AG04449 (cell line): ENCODE results near the gene MYLK3.

Experiments
- CTCF ChIA-PET: fragments of 350-600 bp; formaldehyde crosslinking; extraction: SDS; loops from one replicate; lab custom pipeline; 2021; ENCODE audit warnings: antibody characterized with exemption; lab: Yijun Ruan, JAX
- POLR2A ChIA-PET: fragments of 400-600, 350-600 bp; formaldehyde crosslinking; extraction: SDS; loops from one replicate; lab custom pipeline; 2020; ENCODE audit warnings: antibody characterized with exemption, inconsistent platforms; lab: Yijun Ruan, JAX
- DNase-seq: peaks from one replicate; pipeline ENCODE4 v3.0.0-alpha.2; 2010; ENCODE audit warnings: low read depth, low spot score
- H3K4me3 ChIP-seq: 2 replicates; pipeline ENCODE4 v1.5.1; 2011; ENCODE audit warnings: low read depth, mild to moderate bottlenecking, control low read depth, low read length
- CTCF ChIP-seq: IDR thresholded peaks from one replicate; pipeline ENCODE4 v1.5.1; 2011; ENCODE audit warnings: mild to moderate bottlenecking, moderate library complexity, low read length, control low read depth, inconsistent platforms; ENCODE audit not compliant: insufficient read depth; ENCODE audit errors: missing control alignments

The MYLK3 gene

GRCh38 chr16:46727184-46727583, 21.0 kb downstream of the MYLK3 start:
- TF ChIP-seq CTCF, result no peak
- H3K4me3 ChIP-seq, result no peak overlapping the region
- POLR2A ChIA-PET, result no interaction called here
- no peak for DNase-seq
- CTCF ChIA-PET, result no interaction called here

- DNase-seq, result no peak
- H3K4me3 ChIP-seq, result no peak overlapping the region
- POLR2A ChIA-PET, result no interaction called here
- CTCF ChIA-PET, result interaction anchor here (1.5 kb wide), 1 partner anchor 22 kb away, joined by 3 read pairs; no protein-coding TSS in a partner anchor
- no peak for TF ChIP-seq CTCF
These were observed 26.3 kb downstream of the MYLK3 start for GRCh38 chr16:46721885-46722284.

- no peak for DNase-seq
- ChIA-PET CTCF (interaction anchor here (0.8 to 1.5 kb wide), 2 partner anchors 23 to 80 kb away, joined by 3 read pairs; no protein-coding TSS in a partner anchor), POLR2A (no interaction called here)
- no peak for TF ChIP-seq CTCF
- no peak overlapping the region for H3K4me3 ChIP-seq
These were observed 27.5 kb downstream of the MYLK3 start for GRCh38 chr16:46720619-46721018.

GRCh38 chr16:46719528-46719927, 28.6 kb downstream of the MYLK3 start:
- TF ChIP-seq CTCF, result no peak
- CTCF ChIA-PET, result interaction anchor here (0.8 kb wide), 1 partner anchor 67 kb away, joined by 3 read pairs; no protein-coding TSS in a partner anchor
- DNase-seq, result no peak
- H3K4me3 ChIP-seq, result no peak overlapping the region
- POLR2A ChIA-PET, result interaction anchor here (0.6 kb wide), 1 partner anchor 10 kb away, joined by 4 read pairs; no protein-coding TSS in a partner anchor

DNA sequence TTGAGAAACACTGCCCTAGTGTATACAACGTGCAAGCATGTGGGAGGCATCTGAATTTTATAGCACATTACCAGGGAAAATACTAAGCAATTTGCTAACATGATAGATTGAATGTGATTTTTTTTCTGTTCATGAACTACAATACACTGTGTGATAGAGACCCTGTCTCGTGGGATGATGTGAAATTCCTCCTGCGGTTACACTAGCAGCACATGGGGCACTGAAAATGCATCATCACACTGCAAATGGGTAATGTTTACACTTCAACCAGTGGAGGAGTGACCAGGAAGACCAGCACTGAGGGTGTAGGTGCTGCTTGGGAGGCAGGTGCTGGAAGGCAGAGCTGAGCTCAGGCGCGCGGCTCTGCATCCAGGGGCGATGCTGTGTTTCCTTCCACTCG, 29.9 kb downstream of the MYLK3 start:
- no peak for TF ChIP-seq CTCF
- CTCF ChIA-PET, result no interaction called here
- no peak for DNase-seq
- POLR2A ChIA-PET, result no interaction called here
- H3K4me3 ChIP-seq, result no peak overlapping the region

GRCh38 chr16:46717692-46718091, 30.5 kb downstream of the MYLK3 start:
- POLR2A ChIA-PET, result no interaction called here
- CTCF ChIA-PET, result no interaction called here
- no peak for DNase-seq
- H3K4me3 ChIP-seq, result no peak overlapping the region
- no peak for TF ChIP-seq CTCF
